ENCODE measurements around the gene DNAJB13.

- TF ChIP-seq POLR2A (IDR thresholded peaks at IDR 0.05), result no peak
- TF ChIP-seq, protein P1, sequence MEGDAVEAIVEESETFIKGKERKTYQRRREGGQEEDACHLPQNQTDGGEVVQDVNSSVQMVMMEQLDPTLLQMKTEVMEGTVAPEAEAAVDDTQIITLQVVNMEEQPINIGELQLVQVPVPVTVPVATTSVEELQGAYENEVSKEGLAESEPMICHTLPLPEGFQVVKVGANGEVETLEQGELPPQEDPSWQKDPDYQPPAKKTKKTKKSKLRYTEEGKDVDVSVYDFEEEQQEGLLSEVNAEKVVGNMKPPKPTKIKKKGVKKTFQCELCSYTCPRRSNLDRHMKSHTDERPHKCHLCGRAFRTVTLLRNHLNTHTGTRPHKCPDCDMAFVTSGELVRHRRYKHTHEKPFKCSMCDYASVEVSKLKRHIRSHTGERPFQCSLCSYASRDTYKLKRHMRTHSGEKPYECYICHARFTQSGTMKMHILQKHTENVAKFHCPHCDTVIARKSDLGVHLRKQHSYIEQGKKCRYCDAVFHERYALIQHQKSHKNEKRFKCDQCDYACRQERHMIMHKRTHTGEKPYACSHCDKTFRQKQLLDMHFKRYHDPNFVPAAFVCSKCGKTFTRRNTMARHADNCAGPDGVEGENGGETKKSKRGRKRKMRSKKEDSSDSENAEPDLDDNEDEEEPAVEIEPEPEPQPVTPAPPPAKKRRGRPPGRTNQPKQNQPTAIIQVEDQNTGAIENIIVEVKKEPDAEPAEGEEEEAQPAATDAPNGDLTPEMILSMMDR (IDR thresholded peaks at IDR 0.05), result no peak
Measured at GRCh38 chr11:73968356-73968966, 17.6 kb downstream of the DNAJB13 start.

Measured in right lobe of liver (tissue), 4 donors.